ENCODE data around the gene PCSK2. TPM values are rescaled to one million over a fixed set of nuclear protein-coding genes. Genes with fewer than 3 reads are reported as not detected.

Gene PCSK2
- total RNA-seq, 1 experiment from 2014 or later = not detected

DNA sequence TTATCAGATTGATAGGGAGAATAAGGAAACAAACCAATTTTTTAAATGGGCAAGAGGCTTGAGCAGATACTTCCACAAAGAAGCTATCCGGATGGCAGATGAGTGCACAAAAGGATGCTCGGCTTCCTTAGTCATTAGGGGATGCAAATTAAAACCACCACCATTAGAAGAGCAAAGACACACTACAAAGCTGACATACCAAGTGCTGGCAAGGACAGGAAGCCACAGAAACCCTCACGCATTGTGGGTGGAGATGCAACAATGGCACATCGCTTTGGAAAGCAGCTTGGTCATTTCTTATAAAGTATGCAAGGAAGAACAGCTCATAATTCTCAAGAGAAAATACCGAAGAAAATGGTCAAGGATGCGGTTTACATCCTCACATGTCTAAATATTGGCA lies 284.6 kb downstream of the PCSK2 start:
- POLR2A ChIA-PET = interaction anchor here (0.6 to 1.1 kb wide), 3 partner anchors 13 to 85 kb away, joined by 3 read pairs; no protein-coding TSS in a partner anchor
- TF ChIP-seq, protein P1, sequence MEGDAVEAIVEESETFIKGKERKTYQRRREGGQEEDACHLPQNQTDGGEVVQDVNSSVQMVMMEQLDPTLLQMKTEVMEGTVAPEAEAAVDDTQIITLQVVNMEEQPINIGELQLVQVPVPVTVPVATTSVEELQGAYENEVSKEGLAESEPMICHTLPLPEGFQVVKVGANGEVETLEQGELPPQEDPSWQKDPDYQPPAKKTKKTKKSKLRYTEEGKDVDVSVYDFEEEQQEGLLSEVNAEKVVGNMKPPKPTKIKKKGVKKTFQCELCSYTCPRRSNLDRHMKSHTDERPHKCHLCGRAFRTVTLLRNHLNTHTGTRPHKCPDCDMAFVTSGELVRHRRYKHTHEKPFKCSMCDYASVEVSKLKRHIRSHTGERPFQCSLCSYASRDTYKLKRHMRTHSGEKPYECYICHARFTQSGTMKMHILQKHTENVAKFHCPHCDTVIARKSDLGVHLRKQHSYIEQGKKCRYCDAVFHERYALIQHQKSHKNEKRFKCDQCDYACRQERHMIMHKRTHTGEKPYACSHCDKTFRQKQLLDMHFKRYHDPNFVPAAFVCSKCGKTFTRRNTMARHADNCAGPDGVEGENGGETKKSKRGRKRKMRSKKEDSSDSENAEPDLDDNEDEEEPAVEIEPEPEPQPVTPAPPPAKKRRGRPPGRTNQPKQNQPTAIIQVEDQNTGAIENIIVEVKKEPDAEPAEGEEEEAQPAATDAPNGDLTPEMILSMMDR (IDR thresholded peaks at IDR 0.05; ENCODE audit: unreplicated experiment) = no peak
- DNase-seq (ENCODE audit: unreplicated experiment) = no peak
- H3K9me3 Mint-ChIP-seq (ENCODE audit: unreplicated experiment) = no peaks in the 10 kb centered on the region
- no peaks in the 10 kb centered on the region for H3K36me3 Mint-ChIP-seq (ENCODE audit: insufficient read depth, unreplicated experiment)
- H3K4me1 Mint-ChIP-seq (ENCODE audit: insufficient read depth, unreplicated experiment) = peaks cover under 1% of the 10 kb centered on the region
- no peak overlapping the region for H3K27ac Mint-ChIP-seq (ENCODE audit: low read depth, unreplicated experiment)
- BruUV-seq (replicated peaks) = no TSS peak
- intact Hi-C loops (cut with micrococcal nuclease) = no loop called here
- H3K27me3 Mint-ChIP-seq (ENCODE audit: insufficient read depth, unreplicated experiment) = no peaks in the 10 kb centered on the region
- H3K4me3 Mint-ChIP-seq (ENCODE audit: unreplicated experiment) = no peak overlapping the region
- CTCF ChIA-PET = interaction anchor here (0.6 to 0.9 kb wide), 4 partner anchors 23 to 736 kb away, joined by 3 to 5 read pairs (median 3); no protein-coding TSS in a partner anchor

DNA sequence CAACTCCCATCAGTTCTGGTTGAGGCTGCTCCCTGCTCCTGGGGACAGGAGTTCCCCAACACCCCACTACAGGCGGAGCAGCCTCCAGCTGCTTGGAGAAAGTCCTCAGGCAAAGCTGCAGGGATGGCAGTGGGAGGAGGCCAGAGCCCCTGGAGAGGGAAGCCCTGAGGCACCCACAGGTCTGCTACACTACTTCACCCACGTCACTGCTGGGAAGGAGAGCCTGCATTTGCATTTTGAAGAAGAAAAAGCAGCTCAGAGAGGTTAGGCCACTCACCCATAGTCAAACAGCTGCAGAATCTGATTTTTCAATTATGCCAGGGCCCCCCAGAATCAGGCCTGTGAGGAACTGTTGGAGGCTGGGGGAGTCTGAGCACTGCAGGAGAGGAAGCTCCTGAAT lies 287.1 kb downstream of the PCSK2 start:
- BruUV-seq (replicated peaks) = no TSS peak
- intact Hi-C loops (cut with micrococcal nuclease) = no loop called here
- Mint-ChIP-seq H3K36me3 (ENCODE audit: insufficient read depth, unreplicated experiment) (no peaks in the 10 kb centered on the region), H3K4me3 (ENCODE audit: unreplicated experiment) (no peak overlapping the region), H3K4me1 (ENCODE audit: insufficient read depth, unreplicated experiment) (no peaks in the 10 kb centered on the region), H3K9me3 (ENCODE audit: unreplicated experiment) (no peaks in the 10 kb centered on the region), H3K27me3 (ENCODE audit: insufficient read depth, unreplicated experiment) (no peaks in the 10 kb centered on the region), H3K27ac (ENCODE audit: low read depth, unreplicated experiment) (no peak overlapping the region)
- POLR2A ChIA-PET = interaction anchor here (1.0 to 1.9 kb wide), 2 partner anchors 11 to 142 kb away, joined by 3 to 9 read pairs; no protein-coding TSS in a partner anchor
- TF ChIP-seq, protein P1 (IDR thresholded peaks at IDR 0.05; ENCODE audit: unreplicated experiment) = no peak
- DNase-seq (ENCODE audit: unreplicated experiment) = no peak
- CTCF ChIA-PET = interaction anchor here (0.8 to 3.1 kb wide), 8 partner anchors 9 to 710 kb away, joined by 3 to 22 read pairs (median 4); no protein-coding TSS in a partner anchor

DNA sequence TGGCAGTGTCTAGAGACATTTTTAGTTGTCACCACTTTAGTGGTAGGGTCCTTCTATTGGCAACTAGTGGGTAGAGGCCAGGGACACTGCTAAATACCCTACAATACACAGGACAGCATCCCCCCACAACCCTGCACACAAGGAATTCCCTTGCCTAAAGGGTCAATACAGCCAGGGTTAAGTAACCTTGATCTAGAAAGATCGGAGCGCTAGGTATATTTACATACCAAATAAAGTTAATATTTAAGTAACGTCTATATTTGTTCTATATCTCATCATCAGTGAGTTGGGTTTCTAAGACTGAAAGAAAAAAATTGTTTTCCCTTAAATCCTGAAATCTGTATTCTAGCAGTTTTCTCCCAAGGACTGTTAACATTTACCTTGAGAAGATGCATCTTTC lies 288.2 kb downstream of the PCSK2 start:
- intact Hi-C loops (cut with micrococcal nuclease) = no loop called here
- no peaks in the 10 kb centered on the region for H3K36me3 Mint-ChIP-seq (ENCODE audit: insufficient read depth, unreplicated experiment)
- H3K4me1 Mint-ChIP-seq (ENCODE audit: insufficient read depth, unreplicated experiment) = no peaks in the 10 kb centered on the region
- H3K9me3 Mint-ChIP-seq (ENCODE audit: unreplicated experiment) = no peaks in the 10 kb centered on the region
- ChIA-PET POLR2A (no interaction called here), CTCF (interaction anchor here (0.6 to 3.1 kb wide), 4 partner anchors 10 to 26 kb away, joined by 3 to 22 read pairs (median 3); partner anchors contain the start of gene BFSP1)
- H3K4me3 Mint-ChIP-seq (ENCODE audit: unreplicated experiment) = no peak overlapping the region
- no peak for DNase-seq (ENCODE audit: unreplicated experiment)
- no peaks in the 10 kb centered on the region for H3K27me3 Mint-ChIP-seq (ENCODE audit: insufficient read depth, unreplicated experiment)
- TF ChIP-seq, protein P1 (IDR thresholded peaks at IDR 0.05; ENCODE audit: unreplicated experiment) = no peak
- no TSS peak for BruUV-seq (replicated peaks)
- no peak overlapping the region for H3K27ac Mint-ChIP-seq (ENCODE audit: low read depth, unreplicated experiment)

DNA sequence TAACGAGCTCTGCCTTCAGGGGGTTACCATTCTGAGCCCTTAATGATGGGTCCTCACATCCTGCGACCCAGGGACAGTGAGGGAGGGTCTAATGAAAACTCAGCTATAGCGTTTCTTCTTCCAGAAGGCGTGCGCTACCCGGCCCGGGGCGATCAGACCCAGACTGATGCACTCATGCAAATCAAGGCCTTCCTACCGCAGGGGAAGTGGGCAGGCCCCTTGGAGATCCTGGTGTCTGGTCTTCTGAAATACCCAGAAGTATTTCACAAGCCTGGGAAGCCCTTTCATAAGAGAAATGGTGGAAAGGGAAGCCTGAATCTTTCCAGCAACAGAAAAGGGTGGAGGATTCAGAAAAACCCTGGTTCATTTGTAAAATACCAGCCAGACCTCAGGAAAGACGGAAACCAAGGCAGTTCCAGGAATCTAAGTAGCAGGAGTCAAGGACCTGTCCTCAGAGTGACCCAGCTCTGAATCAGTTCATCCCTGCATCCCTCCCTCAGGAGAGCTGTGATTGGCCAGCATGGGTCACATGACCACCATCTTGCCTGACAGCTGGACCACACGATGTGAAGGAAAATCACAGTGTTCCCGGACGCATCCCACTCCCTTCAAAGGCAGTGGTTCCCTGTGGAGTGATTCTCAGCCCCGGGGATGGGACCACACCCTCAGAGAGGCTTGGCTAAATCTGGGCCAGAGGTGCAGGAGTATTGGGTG lies 291.7 kb downstream of the PCSK2 start:
- DNase-seq (ENCODE audit: unreplicated experiment) = no peak
- CTCF ChIA-PET = interaction anchor here (0.8 to 4.1 kb wide), 5 partner anchors 10 to 139 kb away, joined by 3 to 26 read pairs (median 6); partner anchors contain the start of gene BFSP1
- intact Hi-C loops (cut with micrococcal nuclease) = no loop called here
- no peak overlapping the region for H3K4me3 Mint-ChIP-seq (ENCODE audit: unreplicated experiment)
- H3K4me1 Mint-ChIP-seq (ENCODE audit: insufficient read depth, unreplicated experiment) = peaks cover 6% of the 10 kb centered on the region
- H3K27me3 Mint-ChIP-seq (ENCODE audit: insufficient read depth, unreplicated experiment) = no peaks in the 10 kb centered on the region
- no TSS peak for BruUV-seq (replicated peaks)
- no peaks in the 10 kb centered on the region for H3K9me3 Mint-ChIP-seq (ENCODE audit: unreplicated experiment)
- TF ChIP-seq, protein P1 (IDR thresholded peaks at IDR 0.05; ENCODE audit: unreplicated experiment) = no peak
- POLR2A ChIA-PET = interaction anchor here (0.7 kb wide), 1 partner anchor 42 kb away, joined by 3 read pairs; no protein-coding TSS in a partner anchor
- H3K27ac Mint-ChIP-seq (ENCODE audit: low read depth, unreplicated experiment) = no peak overlapping the region
- no peaks in the 10 kb centered on the region for H3K36me3 Mint-ChIP-seq (ENCODE audit: insufficient read depth, unreplicated experiment)

Data from MCF 10A (cell line).